GM23338 (cell line): ENCODE measurements around the gene NAPA. TPM values are rescaled to one million over a fixed set of nuclear protein-coding genes. Genes with fewer than 3 reads are reported as not detected.

Experiments
- ATAC-seq: fragments of 200-7000 bp; cut with Tn5 transposase; 3 replicates; pipeline ENCODE4 v1.9.1; 2020
- DNase-seq: peaks from one replicate; pipeline ENCODE4 v3.0.0-alpha.2; 2015; ENCODE audit warnings: low spot score
- H2AFZ ChIP-seq: fragments of 200-600 bp; sonication (generic); 2 replicates; pipeline ENCODE4 v1.8.0; 2016; ENCODE audit warnings: antibody characterized with exemption, mild to moderate bottlenecking, moderate library complexity
- H3F3A ChIP-seq: fragments of 200-600 bp; sonication (generic); replicated peaks from 2 replicates; pipeline ENCODE4 v1.8.0; 2017; ENCODE audit warnings: antibody characterized with exemption, mixed run types, low read depth
- H3K27ac ChIP-seq: fragments of 200-600 bp; sonication (generic); 2 replicates; pipeline ENCODE4 v1.6.1; 2016; ENCODE audit warnings: low read depth
- H3K27me3 ChIP-seq: fragments of 200-600 bp; sonication (generic); 2 replicates; pipeline ENCODE4 v1.8.0; 2016; ENCODE audit warnings: mild to moderate bottlenecking, mixed run types, moderate library complexity; ENCODE audit not compliant: insufficient read depth
- H3K36me3 ChIP-seq: fragments of 200-600 bp; sonication (generic); 2 replicates; pipeline ENCODE4 v1.8.0; 2016; ENCODE audit warnings: mild to moderate bottlenecking; ENCODE audit not compliant: insufficient read depth
- H3K4me1 ChIP-seq: fragments of 200-600 bp; sonication (generic); 2 replicates; pipeline ENCODE4 v1.8.0; 2016; ENCODE audit warnings: mild to moderate bottlenecking, moderate library complexity; ENCODE audit not compliant: insufficient read depth
- H3K4me2 ChIP-seq: fragments of 200-600 bp; sonication (generic); 2 replicates; pipeline ENCODE4 v1.7.1; 2017; ENCODE audit warnings: mixed run types
- H3K4me3 ChIP-seq: fragments of 200-600 bp; sonication (generic); 2 replicates; pipeline ENCODE4 v1.6.1; 2016; ENCODE audit warnings: mixed run types
- H3K79me2 ChIP-seq: fragments of 200-600 bp; sonication (generic); replicated peaks from 2 replicates; pipeline ENCODE4 v1.8.0; 2017; ENCODE audit warnings: mild to moderate bottlenecking; ENCODE audit not compliant: insufficient read depth
- H3K9me2 ChIP-seq: fragments of 200-600 bp; sonication (generic); 2 replicates; pipeline ENCODE4 v1.8.0; 2017; ENCODE audit not compliant: insufficient read depth
- H4K20me1 ChIP-seq: fragments of 200-600 bp; sonication (generic); replicated peaks from 2 replicates; pipeline ENCODE4 v1.8.0; 2017; ENCODE audit warnings: mild to moderate bottlenecking; ENCODE audit not compliant: insufficient read depth
- H3K27ac Mint-ChIP-seq: 2 replicates; pipeline ENCODE4 v1.8.0; 2020; ENCODE audit warnings: inconsistent platforms, mild to moderate bottlenecking, moderate library complexity, mixed read lengths
- H3K27me3 Mint-ChIP-seq: 3 replicates; pipeline ENCODE4 v1.8.0; 2022; ENCODE audit warnings: low read depth, mild to moderate bottlenecking, moderate library complexity, mixed read lengths, inconsistent platforms; ENCODE audit not compliant: insufficient read depth, poor library complexity
- H3K36me3 Mint-ChIP-seq: 3 replicates; pipeline ENCODE4 v1.8.0; 2021; ENCODE audit warnings: low read depth, mild to moderate bottlenecking, inconsistent platforms, moderate library complexity, mixed read lengths
- H3K4me1 Mint-ChIP-seq: 3 replicates; pipeline ENCODE4 v1.8.0; 2020; ENCODE audit warnings: mild to moderate bottlenecking, inconsistent platforms, mixed read lengths
- H3K4me3 Mint-ChIP-seq: 3 replicates; pipeline ENCODE4 v1.8.0; 2021; ENCODE audit warnings: moderate library complexity, mild to moderate bottlenecking, inconsistent platforms, mixed read lengths
- H3K9me3 Mint-ChIP-seq: 3 replicates; pipeline ENCODE4 v1.8.0; 2020; ENCODE audit warnings: moderate library complexity, mild to moderate bottlenecking, inconsistent platforms, mixed read lengths
- CREB1 ChIP-seq: fragments of 250-450 bp; sonication (Bioruptor Pico); IDR thresholded peaks from 2 replicates; pipeline ENCODE4 v1.5.0; 2020; ENCODE audit warnings: low read depth, mild to moderate bottlenecking, moderate library complexity
- EZH2phosphoT487 ChIP-seq: fragments of 200-600 bp; sonication (generic); IDR thresholded peaks from one replicate; pipeline ENCODE4 v1.8.1; 2018; ENCODE audit warnings: antibody characterized with exemption; ENCODE audit not compliant: unreplicated experiment
- POLR2AphosphoS5 ChIP-seq: IDR thresholded peaks from 2 replicates; pipeline ENCODE4 v1.6.1; 2016; ENCODE audit warnings: antibody characterized with exemption, low read depth
- REST ChIP-seq: IDR thresholded peaks from one replicate; pipeline ENCODE4 v1.6.1; 2018; ENCODE audit warnings: antibody characterized with exemption; ENCODE audit not compliant: unreplicated experiment
- polyA plus RNA-seq: library from polyadenylated mRNA; unstranded; fragments of >200 nt; fragmentation: Nextera tagmentation; extraction: Ambion mirVana; gene quantifications from 2 replicates; pipeline ENCODE4 v1.2.1, GENCODE V29; 2016
- total RNA-seq: library from RNA; depleted of rRNA; stranded (reverse); fragments of >200 nt; shearing (Covaris generic); gene quantifications from 2 replicates; pipeline ENCODE4 v1.2.3, GENCODE V29; 2014

The NAPA gene
- total and polyA plus RNA-seq, 2 experiments from 2014 or later, result 52.0 to 72.1 TPM

- Histone ChIP-seq H3K79me2 (no peaks in the 10 kb centered on the region), H3K9me2 (no peaks in the 10 kb centered on the region), H2AFZ (peak overlapping the region; percentile 85), H3K27ac (peak overlapping the region; percentile 88), H3K4me1 (peaks cover 23% of the 10 kb centered on the region), H3K27me3 (peaks cover 23% of the 10 kb centered on the region), H3K4me2 (peak overlapping the region; percentile 85), H3K4me3 (peak overlapping the region; percentile 67), H3K36me3 (no peaks in the 10 kb centered on the region), H4K20me1 (peaks cover 6% of the 10 kb centered on the region), H3F3A (peaks cover 28% of the 10 kb centered on the region; the same call in 1 of the 2 replicates)
- TF ChIP-seq POLR2AphosphoS5, result peak; percentile 86
- TF ChIP-seq CREB1, result no peak; the same call in 1 of the 2 replicates
- DNase-seq, result peak; percentile 99
- H3K9me3 Mint-ChIP-seq, result no peaks in the 10 kb centered on the region; the same call in 2 of the 3 replicates
- no peaks in the 10 kb centered on the region; the same call in 2 of the 3 replicates for H3K36me3 Mint-ChIP-seq
- peak overlapping the region; percentile 81 for H3K4me3 Mint-ChIP-seq
- peaks cover 35% of the 10 kb centered on the region for H3K4me1 Mint-ChIP-seq
- H3K27ac Mint-ChIP-seq, result peak overlapping the region; percentile 94
- ATAC-seq, result peak; percentile 77
- H3K27me3 Mint-ChIP-seq, result peaks cover 33% of the 10 kb centered on the region
Observed at GRCh38 chr19:47447470-47448359, 67.1 kb downstream of the NAPA start.

- H2AFZ ChIP-seq, result peak overlapping the region; percentile 58; the same call in 1 of the 2 replicates
- Mint-ChIP-seq H3K27ac (peak overlapping the region; percentile 94), H3K36me3 (no peaks in the 10 kb centered on the region; the same call in 2 of the 3 replicates), H3K4me3 (peak overlapping the region; percentile 81), H3K4me1 (peaks cover 35% of the 10 kb centered on the region), H3K27me3 (peaks cover 36% of the 10 kb centered on the region), H3K9me3 (no peaks in the 10 kb centered on the region; the same call in 2 of the 3 replicates)
- H3K9me2 ChIP-seq, result no peaks in the 10 kb centered on the region
- H3K27ac ChIP-seq, result peak overlapping the region; percentile 88
- ATAC-seq (peak; percentile 63), DNase-seq (peak; percentile 97)
- peaks cover 28% of the 10 kb centered on the region; the same call in 1 of the 2 replicates for H3F3A ChIP-seq
- no peaks in the 10 kb centered on the region for H3K79me2 ChIP-seq
- H3K4me3 ChIP-seq, result peak overlapping the region; percentile 67
- peaks cover 23% of the 10 kb centered on the region for H3K4me1 ChIP-seq
- no peak for TF ChIP-seq EZH2phosphoT487
- TF ChIP-seq REST, result peak; percentile 14
- TF ChIP-seq CREB1, result no peak
- H3K4me2 ChIP-seq, result peak overlapping the region; percentile 85
- H3K27me3 ChIP-seq, result peaks cover 23% of the 10 kb centered on the region
- H4K20me1 ChIP-seq, result peaks cover 6% of the 10 kb centered on the region
- no peaks in the 10 kb centered on the region for H3K36me3 ChIP-seq
Observed at GRCh38 chr19:47446534-47447469, 68.1 kb downstream of the NAPA start.
